GM15510 (cell line): ENCODE results near the gene GTF3C4.

Experiments used
- POLR2A ChIP-seq: IDR thresholded peaks from 3 replicates; pipeline ENCODE4 v1.6.1; 2011; ENCODE audit warnings: borderline replicate concordance; ENCODE audit not compliant: insufficient read length; ENCODE audit errors: extremely low read depth

Gene GTF3C4

GRCh38 chr9:132671620-132672412, 1.6 kb downstream of the GTF3C4 start:
- no peak for TF ChIP-seq POLR2A

- TF ChIP-seq POLR2A: no peak
These were observed 2.1 kb downstream of the GTF3C4 start for GRCh38 chr9:132672413-132672690.

GRCh38 chr9:132673355-132673754, 3.1 kb downstream of the GTF3C4 start:
- TF ChIP-seq POLR2A: no peak

GRCh38 chr9:132674485-132674884, 4.2 kb downstream of the GTF3C4 start:
- TF ChIP-seq POLR2A: no peak

GRCh38 chr9:132677976-132678375, 7.7 kb downstream of the GTF3C4 start:
- no peak for TF ChIP-seq POLR2A

GRCh38 chr9:132679946-132680625, 9.8 kb downstream of the GTF3C4 start:
- TF ChIP-seq POLR2A: no peak

- TF ChIP-seq POLR2A: no peak
These were observed 11.3 kb downstream of the GTF3C4 start for GRCh38 chr9:132681561-132681960.

- no peak for TF ChIP-seq POLR2A
These were observed 13.6 kb downstream of the GTF3C4 start for GRCh38 chr9:132683873-132684272.

- no peak for TF ChIP-seq POLR2A
These were observed 20.4 kb downstream of the GTF3C4 start for GRCh38 chr9:132690696-132691095.

GRCh38 chr9:132694144-132694543, 23.9 kb downstream of the GTF3C4 start:
- TF ChIP-seq POLR2A: no peak

GRCh38 chr9:132697230-132697629, 27.0 kb downstream of the GTF3C4 start:
- no peak for TF ChIP-seq POLR2A

GRCh38 chr9:132698989-132699388, 28.7 kb downstream of the GTF3C4 start:
- TF ChIP-seq POLR2A: no peak

- no peak for TF ChIP-seq POLR2A
These were observed 29.7 kb downstream of the GTF3C4 start for GRCh38 chr9:132699956-132700355.

GRCh38 chr9:132702254-132702653, 32.0 kb downstream of the GTF3C4 start:
- no peak for TF ChIP-seq POLR2A

- TF ChIP-seq POLR2A: no peak
These were observed 33.1 kb downstream of the GTF3C4 start for GRCh38 chr9:132703336-132703735.

- TF ChIP-seq POLR2A: no peak
These were observed 38.0 kb downstream of the GTF3C4 start for GRCh38 chr9:132708239-132708638.
